Frontal cortex (tissue), 4 donors: ENCODE data around the gene TARS2. TPM values are rescaled to one million over a fixed set of nuclear protein-coding genes. Genes with fewer than 3 reads are reported as not detected.

ENCODE experiments used
- DNase-seq, 2 donors: peaks; one replicate each; pipeline ENCODE4 v3.0.0; 2012; ENCODE audit warnings: low spot score in 2 of 2
- FAIRE-seq: peaks from 2 replicates; lab custom pipeline; 2012; peaks lifted over from hg19 to GRCh38; lab: Jason Lieb, UNC
- small RNA-seq: library from RNA; depleted of rRNA; stranded (forward); fragments of <200 nt; gene quantifications from one replicate; pipeline ENCODE3, GENCODE V24; 2014
- total RNA-seq: library from RNA; depleted of rRNA; stranded (reverse); fragments of >200 nt; gene quantifications from one replicate; pipeline ENCODE4 v1.2.3, GENCODE V29; 2014
- donor health status: control.
- donor health status: control.
- donor health status: control.

Gene TARS2
- total RNA-seq, 1 donor from 2014 or later: 22.8 TPM

GRCh38 chr1:150553392-150554085 is 66.3 kb downstream of the TARS2 start:
- DNase-seq: no peak
- no peak for FAIRE-seq

GRCh38 chr1:150554086-150554452 is 66.8 kb downstream of the TARS2 start:
- DNase-seq (no peak), FAIRE-seq (no peak)

GRCh38 chr1:150555198-150555970 is 68.2 kb downstream of the TARS2 start:
- no peak for FAIRE-seq
- DNase-seq: no peak

- no peak for DNase-seq
These were observed 69.0 kb downstream of the TARS2 start for GRCh38 chr1:150555971-150556865.

GRCh38 chr1:150557065-150557600 is 69.9 kb downstream of the TARS2 start:
- no peak for FAIRE-seq

More at GRCh38 chr1:150555971-150556865, 69.0 kb downstream of the TARS2 start:
- no peak for FAIRE-seq

More at GRCh38 chr1:150557065-150557600, 69.9 kb downstream of the TARS2 start:
- no peak for DNase-seq

Small RNA genes lying within 50 kb of the gene (small RNA-seq; reads per million reads assigned to genes)
- not detected for gene MIR4257

Other genes starting within 250 kb of the TARS2 start
- gene CA14, start 229.6 kb upstream of the TARS2 start, total RNA-seq: 0.41 TPM
- 83.2 TPM for gene APH1A, start 218.4 kb upstream of the TARS2 start, total RNA-seq
- 9.4 TPM for gene C1orf54, start 214.6 kb upstream of the TARS2 start, total RNA-seq
- gene CIART, start 204.9 kb upstream of the TARS2 start, total RNA-seq: 2.0 TPM
- gene MRPS21, start 193.6 kb upstream of the TARS2 start, total RNA-seq: 84.0 TPM
- 37.9 TPM for gene PRPF3, start 165.9 kb upstream of the TARS2 start, total RNA-seq
- gene RPRD2, start 123.3 kb upstream of the TARS2 start, total RNA-seq: 15.5 TPM
- gene ECM1, start 20.7 kb downstream of the TARS2 start, total RNA-seq: 0.41 TPM
- 0.41 TPM for gene FALEC, start 28.3 kb downstream of the TARS2 start, total RNA-seq
- gene ADAMTSL4, start 62.0 kb downstream of the TARS2 start, total RNA-seq: under 0.01 TPM
- gene MCL1, start 92.2 kb downstream of the TARS2 start, total RNA-seq: 110 TPM
- gene ENSA, start 142.2 kb downstream of the TARS2 start, total RNA-seq: 112 TPM
- gene GOLPH3L, start 209.7 kb downstream of the TARS2 start, total RNA-seq: 5.3 TPM
- gene HORMAD1, start 233.5 kb downstream of the TARS2 start, total RNA-seq: 0.82 TPM